GM23248 (cell line): ENCODE results near the gene TAS2R40. TPM values are rescaled to one million over a fixed set of nuclear protein-coding genes. Genes with fewer than 3 reads are reported as not detected.

ENCODE experiments used
- DNase-seq: peaks from one replicate; pipeline ENCODE4 v3.0.0-alpha.2; 2015
- H2AFZ ChIP-seq: fragments of 200-600 bp; sonication (generic); 2 replicates; pipeline ENCODE4 v1.6.1; 2016; ENCODE audit warnings: antibody characterized with exemption
- H3F3A ChIP-seq: fragments of 200-600 bp; sonication (generic); 2 replicates; pipeline ENCODE4 v1.6.1; 2016; ENCODE audit warnings: mild to moderate bottlenecking, antibody characterized with exemption, mixed run types; ENCODE audit not compliant: insufficient read depth
- H3K27ac ChIP-seq: fragments of 200-600 bp; sonication (generic); 2 replicates; pipeline ENCODE4 v1.5.1; 2016; ENCODE audit warnings: mild to moderate bottlenecking
- H3K27me3 ChIP-seq: fragments of 200-600 bp; sonication (generic); replicated peaks from 2 replicates; pipeline ENCODE4 v1.6.1; 2016; ENCODE audit warnings: mild to moderate bottlenecking; ENCODE audit not compliant: insufficient read depth
- H3K36me3 ChIP-seq: fragments of 200-600 bp; sonication (generic); 2 replicates; pipeline ENCODE4 v1.6.1; 2016; ENCODE audit warnings: low read depth, mild to moderate bottlenecking
- H3K4me1 ChIP-seq: fragments of 200-600 bp; sonication (generic); 2 replicates; pipeline ENCODE4 v1.6.1; 2016; ENCODE audit warnings: mild to moderate bottlenecking; ENCODE audit not compliant: insufficient read depth
- H3K4me2 ChIP-seq: fragments of 200-600 bp; sonication (generic); one replicate; pipeline ENCODE4 v1.6.1; 2016; ENCODE audit warnings: mild to moderate bottlenecking; ENCODE audit not compliant: unreplicated experiment
- H3K4me3 ChIP-seq: fragments of 200-600 bp; sonication (generic); 2 replicates; pipeline ENCODE4 v1.5.1; 2016; ENCODE audit warnings: mild to moderate bottlenecking
- H3K79me2 ChIP-seq: fragments of 200-600 bp; sonication (generic); 2 replicates; pipeline ENCODE4 v1.6.1; 2016; ENCODE audit warnings: mild to moderate bottlenecking; ENCODE audit not compliant: insufficient read depth
- H3K9ac ChIP-seq: fragments of 200-600 bp; sonication (generic); 2 replicates; pipeline ENCODE4 v1.6.1; 2016; ENCODE audit warnings: mild to moderate bottlenecking
- H3K9me2 ChIP-seq: fragments of 200-600 bp; sonication (generic); 2 replicates; pipeline ENCODE4 v1.6.1; 2016; ENCODE audit warnings: mixed run types, mild to moderate bottlenecking, moderate library complexity; ENCODE audit not compliant: insufficient read depth
- H3K9me3 ChIP-seq: fragments of 200-600 bp; sonication (generic); one replicate; pipeline ENCODE4 v1.6.1; 2017; ENCODE audit warnings: low read depth
- H4K20me1 ChIP-seq: fragments of 200-600 bp; sonication (generic); 2 replicates; pipeline ENCODE4 v1.6.0; 2016; ENCODE audit not compliant: insufficient read depth
- EZH2 ChIP-seq: fragments of 200-600 bp; sonication (generic); IDR thresholded peaks from 2 replicates; pipeline ENCODE4 v1.6.1; 2018; ENCODE audit warnings: antibody characterized with exemption, mild to moderate bottlenecking; ENCODE audit not compliant: insufficient read depth, poor library complexity, severe bottlenecking
- EZH2phosphoT487 ChIP-seq: fragments of 200-600 bp; sonication (generic); IDR thresholded peaks from 2 replicates; pipeline ENCODE4 v1.6.1; 2018; ENCODE audit warnings: antibody characterized with exemption, moderate library complexity, mild to moderate bottlenecking, low read depth; ENCODE audit not compliant: insufficient read depth
- WGBS, 2 experiments: methylation state at CpG; one replicate each; pipeline ENCODE4 v1.1.6; 2015 to 2017; ENCODE audit warnings: low lambda C conversion rate in 2 of 2, low coverage in 1 of 2; ENCODE audit errors: missing lambda C conversion rate in 2 of 2; 5-methylcytosine and 5-hydroxymethylcytosine counted together
- in situ Hi-C: fragments of 300-500 bp; cut with MboI; formaldehyde crosslinking; loops from 2 replicates; pipeline ENCODE4 v1.15.0; 2020
- polyA plus RNA-seq: library from polyadenylated mRNA; unstranded; fragments of >200 nt; fragmentation: Nextera tagmentation; extraction: Ambion mirVana; gene quantifications from 2 replicates; pipeline ENCODE4 v1.2.1, GENCODE V29; 2016
- total RNA-seq: library from RNA; depleted of rRNA; stranded (reverse); fragments of >200 nt; shearing (Covaris generic); gene quantifications from 2 replicates; pipeline ENCODE4 v1.2.3, GENCODE V29; 2014

TAS2R40 gene
- total and polyA plus RNA-seq, 2 experiments from 2014 or later = not detected

DNA sequence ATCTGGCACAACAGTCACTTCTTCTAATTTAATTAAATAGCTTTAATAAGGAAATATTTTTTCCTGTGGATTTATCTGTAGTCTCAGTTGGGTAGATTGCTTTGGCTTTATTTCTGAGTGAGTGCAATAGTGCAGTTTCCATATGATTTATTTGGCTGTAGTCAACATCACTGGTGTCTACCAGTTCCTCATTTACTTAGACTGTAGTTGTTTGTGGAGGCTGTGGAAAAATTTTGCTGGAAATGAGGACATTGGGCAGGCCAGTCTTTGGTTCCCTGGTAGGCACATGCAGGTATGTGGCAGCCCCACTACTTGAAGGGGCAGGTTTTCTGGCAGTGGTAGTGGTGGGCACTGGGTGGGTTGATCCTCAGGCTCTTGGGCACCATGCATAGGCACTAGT is 15.5 kb downstream of the TAS2R40 start:
- Histone ChIP-seq H3K36me3 (no peaks in the 10 kb centered on the region), H3K9me2 (no peaks in the 10 kb centered on the region), H2AFZ (no peak overlapping the region), H3K9me3 (no peaks in the 10 kb centered on the region), H3K4me2 (no peak overlapping the region), H3K4me3 (no peak overlapping the region), H3K79me2 (no peaks in the 10 kb centered on the region), H3K27me3 (0 out of 2 replicates have a peak, but pooled peaks cover 6% of the 10 kb centered on the region), H3F3A (peaks cover 22% of the 10 kb centered on the region), H4K20me1 (no peaks in the 10 kb centered on the region), H3K4me1 (peaks cover 17% of the 10 kb centered on the region; the same call in 1 of the 2 replicates), H3K27ac (no peak overlapping the region), H3K9ac (no peak overlapping the region)
- in situ Hi-C loops = no loop called here
- TF ChIP-seq EZH2 = no peak
- no peak for TF ChIP-seq EZH2phosphoT487
- no peak for DNase-seq

DNA sequence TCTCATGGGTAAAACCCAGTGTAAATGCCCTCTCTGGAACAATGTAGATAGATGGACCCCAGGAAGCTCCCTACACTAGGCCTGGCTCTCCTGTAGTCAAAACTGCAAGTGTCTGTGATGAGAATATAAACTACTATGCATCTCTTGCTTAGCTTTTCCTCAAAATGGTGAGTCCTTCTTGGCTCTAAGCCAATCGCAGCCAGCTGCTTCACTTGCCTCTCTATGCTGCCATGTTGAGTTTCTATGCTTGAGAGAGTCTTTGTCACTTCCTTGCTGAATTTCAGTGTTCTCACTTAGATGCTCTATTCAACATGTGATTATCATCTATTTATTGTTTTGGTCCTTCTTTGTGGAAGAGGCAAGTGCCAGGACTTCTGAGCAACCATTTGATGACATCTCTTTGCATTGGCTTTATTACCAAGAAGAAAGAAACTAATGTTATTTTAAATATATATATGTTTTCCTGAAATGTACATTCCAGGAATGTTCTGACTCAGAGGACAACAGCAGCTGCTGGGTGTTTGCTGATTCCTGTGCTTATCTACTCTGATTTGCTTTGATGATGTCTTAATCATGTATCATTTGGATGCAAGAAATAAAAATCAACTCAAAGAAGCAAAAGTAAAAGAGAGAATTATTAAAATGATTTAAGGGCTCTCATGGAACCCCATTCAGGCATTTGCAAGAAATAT is 16.6 kb downstream of the TAS2R40 start:
- Histone ChIP-seq H2AFZ (no peak overlapping the region), H3K4me3 (no peak overlapping the region), H3K79me2 (no peaks in the 10 kb centered on the region), H3F3A (peaks cover 22% of the 10 kb centered on the region), H3K4me1 (peaks cover 17% of the 10 kb centered on the region; the same call in 1 of the 2 replicates), H3K27ac (no peak overlapping the region), H3K9ac (no peak overlapping the region), H4K20me1 (no peaks in the 10 kb centered on the region), H3K9me2 (no peaks in the 10 kb centered on the region), H3K9me3 (no peaks in the 10 kb centered on the region), H3K27me3 (0 out of 2 replicates have a peak, but pooled peaks cover 6% of the 10 kb centered on the region), H3K36me3 (no peaks in the 10 kb centered on the region), H3K4me2 (no peak overlapping the region)
- TF ChIP-seq EZH2 = no peak
- no peak for TF ChIP-seq EZH2phosphoT487
- DNase-seq = no peak
- in situ Hi-C loops = no loop called here
- WGBS, 2 experiments = 95 to 100% methylated on average over 1 of the region's 1 CpG

- H3K9me3 ChIP-seq = no peaks in the 10 kb centered on the region
- H3K79me2 ChIP-seq = no peaks in the 10 kb centered on the region
- H3K27me3 ChIP-seq = no peaks in the 10 kb centered on the region
- peaks cover 20% of the 10 kb centered on the region; the same call in 1 of the 2 replicates for H3K4me1 ChIP-seq
- in situ Hi-C loops = no loop called here
- H3K36me3 ChIP-seq = no peaks in the 10 kb centered on the region
- peaks cover 22% of the 10 kb centered on the region for H3F3A ChIP-seq
- TF ChIP-seq EZH2phosphoT487 = no peak
- TF ChIP-seq EZH2 = no peak
- no peaks in the 10 kb centered on the region for H4K20me1 ChIP-seq
- peak overlapping the region; percentile 40 for H3K9ac ChIP-seq
- H3K27ac ChIP-seq = peak overlapping the region; percentile 79
- peak; percentile 76 for DNase-seq
- no peaks in the 10 kb centered on the region for H3K9me2 ChIP-seq
- peak overlapping the region; percentile 56 for H3K4me3 ChIP-seq
- peak overlapping the region; percentile 68 for H2AFZ ChIP-seq
- peak overlapping the region; percentile 86 for H3K4me2 ChIP-seq
Observed at GRCh38 chr7:143239813-143240212, 18.0 kb downstream of the TAS2R40 start.

- no peaks in the 10 kb centered on the region for H3K9me3 ChIP-seq
- in situ Hi-C loops = no loop called here
- H3F3A ChIP-seq = peaks cover 26% of the 10 kb centered on the region
- DNase-seq = peak; percentile 86
- no peaks in the 10 kb centered on the region for H3K9me2 ChIP-seq
- peak overlapping the region; percentile 56 for H3K4me3 ChIP-seq
- H3K36me3 ChIP-seq = no peaks in the 10 kb centered on the region
- no peaks in the 10 kb centered on the region for H3K79me2 ChIP-seq
- no peaks in the 10 kb centered on the region for H3K27me3 ChIP-seq
- H4K20me1 ChIP-seq = no peaks in the 10 kb centered on the region
- H3K9ac ChIP-seq = peak overlapping the region; percentile 40
- peak overlapping the region; percentile 86 for H3K4me2 ChIP-seq
- peak overlapping the region; percentile 68 for H2AFZ ChIP-seq
- no peak for TF ChIP-seq EZH2
- TF ChIP-seq EZH2phosphoT487 = no peak
- H3K4me1 ChIP-seq = peaks cover 26% of the 10 kb centered on the region; the same call in 1 of the 2 replicates
- WGBS, 2 experiments = 6% methylated on average over 9 of the region's 9 CpGs
- peak overlapping the region; percentile 79 for H3K27ac ChIP-seq
Observed at GRCh38 chr7:143240291-143241168, 18.7 kb downstream of the TAS2R40 start.
